C4-2B (cell line): Measurements from ENCODE around the gene C5orf24.

ENCODE experiments used
- H3K27ac ChIP-seq: fragments of 450-650 bp; 2 replicates; pipeline ENCODE4 v1.5.1; 2017
- ZFX ChIP-seq: fragments of 450-650 bp; IDR thresholded peaks from 2 replicates; pipeline ENCODE4 v1.6.1; 2017
- TF ChIP-seq, protein P1 (sequence below): fragments of 450-650 bp; conservative IDR thresholded peaks from 2 replicates; pipeline ENCODE4 v1.5.1; 2017; ENCODE audit warnings: mild to moderate bottlenecking

The C5orf24 gene

DNA sequence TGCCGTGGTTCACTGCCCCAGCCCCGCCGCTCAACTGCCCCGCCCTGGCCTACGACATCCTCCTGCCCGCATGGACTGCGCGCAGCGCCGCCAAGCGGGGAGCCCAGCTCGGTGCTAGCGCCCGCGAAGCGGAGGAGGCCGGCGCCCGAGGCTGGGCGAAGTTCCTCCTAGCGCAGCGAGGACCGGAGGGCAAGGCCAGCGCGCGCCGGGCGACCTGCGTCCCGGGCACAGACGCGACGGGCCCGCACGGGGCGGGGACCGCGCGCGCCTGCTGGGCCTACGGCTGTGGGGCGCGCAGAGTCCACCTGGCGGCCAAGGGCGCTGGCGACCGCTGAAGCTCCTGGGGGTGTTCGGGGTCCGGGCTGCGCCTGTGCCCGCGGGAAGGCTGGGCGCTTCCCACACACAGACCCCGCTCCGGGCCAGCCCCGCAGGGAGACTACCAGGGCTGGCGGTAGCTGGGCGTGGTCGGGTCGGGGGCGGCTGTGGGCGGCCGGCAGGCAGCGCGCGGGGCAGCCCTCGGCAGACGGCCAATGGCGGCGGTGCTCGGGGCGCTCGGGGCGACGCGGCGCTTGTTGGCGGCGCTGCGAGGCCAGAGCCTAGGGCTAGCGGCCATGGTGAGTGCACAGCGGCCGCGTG lies 59.0 kb downstream of the C5orf24 start, which contains the start of gene PCBD2:
PCBD2 (plus strand) TSS at position 522 of the 636 bp plus-strand sequence; CDS start at position 531, 9 bp downstream.
- TF ChIP-seq, protein P1, sequence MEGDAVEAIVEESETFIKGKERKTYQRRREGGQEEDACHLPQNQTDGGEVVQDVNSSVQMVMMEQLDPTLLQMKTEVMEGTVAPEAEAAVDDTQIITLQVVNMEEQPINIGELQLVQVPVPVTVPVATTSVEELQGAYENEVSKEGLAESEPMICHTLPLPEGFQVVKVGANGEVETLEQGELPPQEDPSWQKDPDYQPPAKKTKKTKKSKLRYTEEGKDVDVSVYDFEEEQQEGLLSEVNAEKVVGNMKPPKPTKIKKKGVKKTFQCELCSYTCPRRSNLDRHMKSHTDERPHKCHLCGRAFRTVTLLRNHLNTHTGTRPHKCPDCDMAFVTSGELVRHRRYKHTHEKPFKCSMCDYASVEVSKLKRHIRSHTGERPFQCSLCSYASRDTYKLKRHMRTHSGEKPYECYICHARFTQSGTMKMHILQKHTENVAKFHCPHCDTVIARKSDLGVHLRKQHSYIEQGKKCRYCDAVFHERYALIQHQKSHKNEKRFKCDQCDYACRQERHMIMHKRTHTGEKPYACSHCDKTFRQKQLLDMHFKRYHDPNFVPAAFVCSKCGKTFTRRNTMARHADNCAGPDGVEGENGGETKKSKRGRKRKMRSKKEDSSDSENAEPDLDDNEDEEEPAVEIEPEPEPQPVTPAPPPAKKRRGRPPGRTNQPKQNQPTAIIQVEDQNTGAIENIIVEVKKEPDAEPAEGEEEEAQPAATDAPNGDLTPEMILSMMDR: peak; percentile 97
- TF ChIP-seq ZFX: peak; percentile 88
- peak within 1 kb of the TSS; percentile 97 for H3K27ac ChIP-seq

- peak overlapping the region; percentile 97 for H3K27ac ChIP-seq
- TF ChIP-seq ZFX: peak; percentile 45
- TF ChIP-seq, protein P1: peak; percentile 71
Observed at GRCh38 chr5:134905246-134905996, 59.7 kb downstream of the C5orf24 start.

GRCh38 chr5:134906811-134907210 lies 61.0 kb downstream of the C5orf24 start:
- no peak for TF ChIP-seq ZFX
- TF ChIP-seq, protein P1: no peak
- H3K27ac ChIP-seq: peak overlapping the region; percentile 97; the same call in 1 of the 2 replicates
